GM12891 (cell line): Measurements from ENCODE around the gene SLCO2B1.

Experiments
- PAX5 ChIP-seq: IDR thresholded peaks from 2 replicates; pipeline ENCODE4 v1.6.1; 2011; ENCODE audit warnings: low read length, moderate library complexity, mild to moderate bottlenecking; ENCODE audit not compliant: insufficient read depth, severe bottlenecking
- POLR2A ChIP-seq: IDR thresholded peaks from 2 replicates; pipeline ENCODE4 v1.6.1; 2011; ENCODE audit warnings: low read depth, low read length, control low read depth
- POLR2AphosphoS5 ChIP-seq: IDR thresholded peaks from 2 replicates; pipeline ENCODE4 v1.6.1; 2011; ENCODE audit warnings: low read depth, low read length, control low read depth
- POU2F2 ChIP-seq: IDR thresholded peaks from 2 replicates; pipeline ENCODE4 v1.6.1; 2011; ENCODE audit warnings: low read depth, mild to moderate bottlenecking, control low read depth, low read length, moderate library complexity
- SPI1 ChIP-seq: IDR thresholded peaks from 2 replicates; pipeline ENCODE4 v1.6.1; 2011; ENCODE audit warnings: low read depth, low read length, control low read depth
- TAF1 ChIP-seq: IDR thresholded peaks from 2 replicates; pipeline ENCODE4 v1.6.1; 2011; ENCODE audit warnings: low read depth, low read length, control low read depth

GRCh38 chr11:75141166-75141565 lies 9.7 kb upstream of the SLCO2B1 start:
- TF ChIP-seq POLR2AphosphoS5 (no peak), POLR2A (no peak), SPI1 (no peak), TAF1 (no peak), POU2F2 (no peak), PAX5 (no peak)
